CD4-positive, alpha-beta T cell treated with Interleukin-17A for 1 hour (primary cell): ENCODE data around the gene ACADS.
"Not testable (repeated sequence)": the region's sequence is repeated elsewhere in the genome, so short reads cannot be mapped to it uniquely, and the experiment has no call there.

Source experiments
- DNase-seq: peaks from one replicate; pipeline ENCODE4 v3.0.0-alpha.2; 2020

The ACADS gene

DNA sequence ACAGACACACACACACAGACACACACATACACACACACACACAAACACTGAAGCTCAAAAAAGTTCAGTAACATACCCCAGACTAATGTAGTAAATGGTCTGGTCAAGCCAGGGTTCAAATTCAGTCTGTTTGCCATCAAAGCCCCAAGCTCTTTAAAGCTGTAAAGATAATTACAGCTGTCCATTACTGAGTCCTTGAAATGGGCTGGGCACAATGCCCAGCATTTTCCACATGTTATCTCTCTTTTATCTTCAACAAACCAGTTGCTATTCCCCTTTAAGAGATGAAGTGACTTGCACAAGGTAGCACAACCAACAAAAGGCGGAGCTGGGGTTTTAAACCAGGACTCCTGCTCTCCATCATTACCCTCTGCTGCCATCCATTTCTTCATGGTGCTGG, 23.0 kb upstream of the ACADS start:
- DNase-seq = no peak

- no peak for DNase-seq
Observed at GRCh38 chr12:120703311-120703942, 22.2 kb upstream of the ACADS start.

DNA sequence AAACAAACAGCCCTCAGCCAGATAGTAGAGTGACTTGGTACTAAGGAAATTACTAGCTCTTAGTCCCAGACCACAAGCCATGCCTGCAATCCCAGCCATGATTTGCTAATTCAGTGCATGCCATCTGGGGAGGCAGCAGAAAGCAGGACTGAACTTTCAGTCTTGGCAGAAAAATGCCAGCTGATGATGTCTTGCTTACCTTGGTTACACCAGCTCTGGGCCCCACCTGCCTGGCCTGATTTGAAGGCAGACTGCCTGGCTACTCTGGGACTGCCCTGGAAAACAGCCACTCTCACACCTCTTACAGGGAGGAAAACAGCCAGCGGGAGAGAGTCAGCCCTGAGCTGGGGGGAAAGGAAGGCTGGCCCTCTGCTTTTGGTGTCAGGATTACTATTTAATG, 20.0 kb upstream of the ACADS start:
- no peak for DNase-seq

- DNase-seq = no peak
Observed at GRCh38 chr12:120706029-120706428, 19.6 kb upstream of the ACADS start.

- DNase-seq = no peak
Observed at GRCh38 chr12:120708651-120709050, 17.0 kb upstream of the ACADS start.

- peak; percentile 73 for DNase-seq
Observed at GRCh38 chr12:120710031-120710804, 15.4 kb upstream of the ACADS start, which contains the start of gene UNC119B. TSS of gene UNC119B (plus strand) at chr12:120710458. CDS start at chr12:120710475, 17 bp downstream.

DNA sequence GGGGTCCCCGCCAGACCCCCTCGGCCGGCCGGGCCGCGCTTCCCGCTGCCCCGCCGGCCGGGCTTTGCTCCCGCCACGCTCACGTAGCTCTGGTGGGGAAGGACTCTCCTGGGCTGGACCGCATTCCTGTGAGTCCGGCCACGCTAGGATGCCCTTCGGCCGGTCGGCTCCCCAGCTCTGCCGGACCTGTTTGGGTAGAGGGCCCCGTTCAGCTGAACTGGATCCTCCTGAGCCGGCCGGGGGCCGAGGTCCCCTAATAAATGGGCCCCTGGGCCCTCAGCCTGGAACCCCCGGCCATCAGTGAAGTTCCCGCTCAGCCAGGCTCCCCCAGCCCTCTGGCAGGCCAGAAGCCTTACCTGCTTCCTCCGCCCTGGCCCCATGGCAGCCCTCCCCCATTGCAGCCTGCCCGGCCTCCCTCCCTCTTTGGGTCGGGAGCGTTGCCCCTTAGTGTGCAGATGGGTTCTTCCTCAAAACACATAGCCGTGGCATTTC, 14.8 kb upstream of the ACADS start:
- peak; percentile 30 for DNase-seq

- no peak for DNase-seq
Observed at GRCh38 chr12:120711411-120711810, 14.2 kb upstream of the ACADS start.

DNA sequence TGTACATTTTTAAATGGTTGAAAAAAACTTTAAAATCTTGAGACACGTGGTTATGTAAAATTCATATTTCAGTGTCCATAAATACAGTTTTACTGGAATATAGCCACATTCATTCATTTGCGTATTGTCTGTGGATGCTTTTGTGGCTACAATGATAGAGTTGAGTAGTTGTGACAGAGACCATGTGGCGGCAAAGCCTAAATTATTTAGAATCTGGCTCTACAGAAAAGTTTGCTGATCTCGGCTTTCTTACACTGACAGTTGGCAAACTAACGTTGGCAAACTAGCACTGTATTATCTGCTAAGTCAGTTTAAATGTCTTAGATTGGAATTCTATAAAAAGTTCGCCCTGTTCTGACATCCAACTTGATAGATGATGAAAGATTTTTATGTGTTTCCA, 13.0 kb upstream of the ACADS start:
- no peak for DNase-seq

DNA sequence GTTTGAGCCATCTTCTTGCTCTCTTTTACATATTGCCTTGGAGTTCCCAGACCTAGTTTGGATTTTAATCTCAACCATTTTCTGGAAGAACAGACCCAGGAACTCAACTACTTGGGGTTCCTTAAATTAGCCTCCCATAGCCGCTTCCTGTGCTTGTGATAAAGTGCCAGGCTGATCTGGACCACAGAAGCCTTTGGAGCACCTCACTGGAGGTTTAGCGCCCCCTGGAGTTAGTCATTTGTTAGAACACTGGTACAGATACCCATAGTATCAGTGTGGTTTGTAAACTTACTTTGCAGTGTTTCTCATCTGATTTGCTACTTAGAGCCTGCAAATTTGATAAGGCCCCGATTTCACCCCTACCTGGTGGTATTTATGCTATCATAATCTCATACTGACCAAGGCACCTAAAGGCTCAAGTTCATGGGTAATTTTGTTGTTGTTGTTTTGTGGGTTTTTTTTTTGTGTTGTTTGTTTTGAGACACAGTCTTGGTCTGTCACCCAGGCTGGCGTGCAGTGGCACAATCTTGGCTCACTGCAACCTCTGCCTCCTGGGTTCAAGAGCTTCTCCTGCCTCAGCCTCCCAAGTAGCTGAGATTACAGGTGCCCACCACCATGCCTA, 11.7 kb upstream of the ACADS start:
- DNase-seq = peak; percentile 88

DNA sequence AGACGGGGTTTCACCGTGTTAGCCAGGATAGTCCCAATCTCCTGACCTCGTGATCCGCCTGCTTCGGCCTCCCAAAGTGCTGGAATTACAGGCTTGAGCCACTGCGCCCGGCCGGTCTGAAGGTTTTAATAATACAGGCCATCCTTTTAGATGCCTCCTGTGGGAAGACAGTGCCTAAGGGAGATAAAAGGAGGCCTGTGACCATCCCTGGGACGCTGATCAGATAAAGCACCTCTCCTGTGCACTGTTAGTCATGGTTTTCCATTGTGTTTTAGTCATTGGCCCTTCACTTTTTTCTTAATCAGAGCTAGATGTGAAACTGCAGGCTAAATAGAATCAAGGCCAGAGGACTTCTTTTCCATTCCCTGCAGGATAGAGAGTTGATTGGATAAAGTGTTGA, 7.6 kb upstream of the ACADS start:
- no peak for DNase-seq

GRCh38 chr12:120719072-120719471, 6.6 kb upstream of the ACADS start:
- no peak for DNase-seq

GRCh38 chr12:120719496-120720233, 6.0 kb upstream of the ACADS start:
- DNase-seq = no peak

GRCh38 chr12:120720234-120720986, 5.2 kb upstream of the ACADS start:
- no peak for DNase-seq

GRCh38 chr12:120720987-120721801, 4.4 kb upstream of the ACADS start:
- DNase-seq = no peak

- DNase-seq = no peak
Observed at GRCh38 chr12:120721866-120722265, 3.8 kb upstream of the ACADS start.

- DNase-seq = no peak
Observed at GRCh38 chr12:120722784-120723183, 2.8 kb upstream of the ACADS start.

DNA sequence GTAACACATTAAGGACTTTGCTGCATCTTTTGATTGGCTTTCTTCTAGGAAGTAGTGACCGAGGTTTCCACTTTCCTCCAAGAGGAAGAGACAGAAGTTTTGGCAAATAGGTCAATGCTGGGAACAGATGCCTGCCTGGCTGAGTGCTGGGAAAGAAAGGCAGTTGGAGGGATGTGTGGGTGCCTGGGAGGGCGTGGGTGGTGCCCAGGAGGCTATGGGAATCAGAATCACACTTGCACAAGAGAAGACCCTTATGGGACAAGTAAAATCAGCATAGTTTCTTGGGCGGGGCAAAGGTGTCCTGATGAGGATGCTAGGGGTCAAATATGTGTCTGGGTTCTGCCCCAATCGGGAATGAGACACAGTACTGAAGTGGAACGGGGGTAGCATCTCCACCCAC, 906 bp upstream of the ACADS start:
- DNase-seq = no peak

DNA sequence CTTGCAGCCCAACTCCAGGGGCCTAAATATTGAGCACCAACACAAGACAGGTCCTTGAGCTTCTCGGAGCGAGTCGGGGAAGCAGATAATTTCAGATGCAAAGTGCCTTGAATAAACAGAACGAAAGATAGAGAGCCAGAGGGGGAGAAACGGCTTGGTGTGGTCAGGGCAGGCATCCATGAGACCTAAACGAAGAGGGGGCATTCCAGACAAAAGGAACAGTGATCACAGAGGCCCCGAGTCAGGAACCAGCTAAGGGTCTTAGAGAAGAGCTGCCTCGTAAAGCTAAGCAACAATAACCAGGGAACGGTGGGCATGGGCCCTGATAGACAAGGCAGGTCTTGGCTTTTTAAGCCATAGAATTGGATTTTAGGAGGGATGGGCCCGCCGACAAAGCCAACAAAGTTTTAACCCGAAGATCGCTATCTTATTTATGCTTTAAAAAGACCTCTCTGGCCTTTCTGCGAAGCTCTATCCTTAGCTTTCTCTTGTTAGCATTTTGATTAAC, 421 bp upstream of the ACADS start:
- no peak for DNase-seq

- no peak for DNase-seq
Observed at GRCh38 chr12:120726510-120726793, 826 bp downstream of the ACADS start.

DNA sequence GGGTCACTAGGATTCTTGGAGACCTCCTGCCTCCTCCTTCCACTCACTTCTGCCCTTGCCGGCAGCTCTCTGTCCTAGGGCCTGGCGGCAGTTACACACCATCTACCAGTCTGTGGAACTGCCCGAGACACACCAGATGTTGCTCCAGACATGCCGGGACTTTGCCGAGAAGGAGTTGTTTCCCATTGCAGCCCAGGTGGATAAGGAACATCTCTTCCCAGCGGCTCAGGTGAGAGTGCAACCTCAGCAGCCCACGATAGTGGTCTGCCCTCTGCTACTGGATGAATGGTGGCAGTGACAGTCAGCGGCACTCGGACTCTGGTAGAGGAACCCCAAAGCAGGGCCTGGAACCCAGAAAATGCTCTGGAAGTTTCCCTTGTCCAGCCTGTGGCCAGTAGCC, 1.3 kb downstream of the ACADS start:
- DNase-seq = no peak

DNA sequence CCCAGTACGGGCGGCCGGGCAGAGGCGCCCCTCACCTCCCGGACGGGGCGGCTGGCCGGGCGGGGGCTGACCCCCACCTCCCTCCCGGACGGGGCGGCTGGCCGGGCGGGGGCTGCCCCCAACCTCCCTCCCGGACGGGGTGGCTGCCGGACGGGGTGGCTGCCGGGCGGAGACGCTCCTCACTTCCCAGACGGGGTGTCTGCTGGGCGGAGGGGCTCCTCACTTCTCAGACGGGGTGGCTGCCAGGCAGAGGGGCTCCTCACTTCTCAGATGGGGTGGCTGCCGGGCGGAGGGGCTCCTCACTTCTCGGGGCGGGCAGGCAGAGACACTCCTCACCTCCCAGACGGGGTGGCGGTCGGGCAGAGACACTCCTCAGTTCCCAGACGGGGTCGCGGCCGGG, 6.6 kb downstream of the ACADS start:
- DNase-seq = not testable (repeated sequence)
